BE2C (cell line): ENCODE measurements around the gene VTI1A.

ENCODE experiments used
- DNase-seq: peaks from one replicate; pipeline ENCODE4 v3.0.0-alpha.2; 2020
- H3K27me3 ChIP-seq: fragments of 250-450 bp; sonication (Bioruptor Pico); 2 replicates; pipeline ENCODE4 v1.5.1; 2020; ENCODE audit warnings: mild to moderate bottlenecking
- H3K36me3 ChIP-seq: fragments of 250-450 bp; sonication (Bioruptor Pico); 2 replicates; pipeline ENCODE4 v1.5.1; 2020; ENCODE audit warnings: mild to moderate bottlenecking
- H3K4me1 ChIP-seq: fragments of 250-450 bp; sonication (Bioruptor Pico); 2 replicates; pipeline ENCODE4 v1.5.1; 2020
- H3K4me3 ChIP-seq: 2 replicates; pipeline ENCODE4 v1.5.1; 2011; ENCODE audit warnings: low read depth, low read length
- H3K9me3 ChIP-seq: fragments of 250-450 bp; sonication (Bioruptor Pico); 2 replicates; pipeline ENCODE4 v1.5.1; 2020
- CTCF ChIP-seq: IDR thresholded peaks from 2 replicates; pipeline ENCODE4 v1.5.1; 2012; ENCODE audit warnings: mild to moderate bottlenecking, low read depth, low read length

VTI1A gene

GRCh38 chr10:112720178-112720577 is 273.2 kb downstream of the VTI1A start:
- TF ChIP-seq CTCF = no peak
- DNase-seq = no peak
- no peak overlapping the region for H3K4me3 ChIP-seq
- no peaks in the 10 kb centered on the region for H3K27me3 ChIP-seq
- no peaks in the 10 kb centered on the region for H3K36me3 ChIP-seq
- H3K9me3 ChIP-seq = no peaks in the 10 kb centered on the region
- no peaks in the 10 kb centered on the region for H3K4me1 ChIP-seq

GRCh38 chr10:112721080-112721698 is 274.2 kb downstream of the VTI1A start:
- DNase-seq = peak; percentile 16
- H3K36me3 ChIP-seq = no peaks in the 10 kb centered on the region
- no peaks in the 10 kb centered on the region for H3K4me1 ChIP-seq
- no peaks in the 10 kb centered on the region for H3K27me3 ChIP-seq
- H3K4me3 ChIP-seq = no peak overlapping the region
- peak; percentile 75 for TF ChIP-seq CTCF
- H3K9me3 ChIP-seq = no peaks in the 10 kb centered on the region

GRCh38 chr10:112722758-112723157 is 275.7 kb downstream of the VTI1A start:
- H3K27me3 ChIP-seq = no peaks in the 10 kb centered on the region
- no peaks in the 10 kb centered on the region for H3K9me3 ChIP-seq
- H3K36me3 ChIP-seq = no peaks in the 10 kb centered on the region
- H3K4me1 ChIP-seq = no peaks in the 10 kb centered on the region
- H3K4me3 ChIP-seq = no peak overlapping the region
- DNase-seq = no peak
- no peak for TF ChIP-seq CTCF

GRCh38 chr10:112723876-112724275 is 276.9 kb downstream of the VTI1A start:
- Histone ChIP-seq H3K27me3 (no peaks in the 10 kb centered on the region), H3K36me3 (no peaks in the 10 kb centered on the region), H3K9me3 (no peaks in the 10 kb centered on the region), H3K4me3 (no peak overlapping the region), H3K4me1 (no peaks in the 10 kb centered on the region)
- no peak for DNase-seq
- TF ChIP-seq CTCF = no peak

- Histone ChIP-seq H3K4me1 (no peaks in the 10 kb centered on the region), H3K4me3 (no peak overlapping the region), H3K9me3 (no peaks in the 10 kb centered on the region), H3K27me3 (no peaks in the 10 kb centered on the region), H3K36me3 (no peaks in the 10 kb centered on the region)
- no peak for TF ChIP-seq CTCF
- DNase-seq = no peak
These were observed 277.5 kb downstream of the VTI1A start for GRCh38 chr10:112724404-112724991.

- Histone ChIP-seq H3K9me3 (no peaks in the 10 kb centered on the region), H3K36me3 (no peaks in the 10 kb centered on the region), H3K4me1 (no peaks in the 10 kb centered on the region; the same call in 1 of the 2 replicates), H3K4me3 (no peak overlapping the region), H3K27me3 (no peaks in the 10 kb centered on the region)
- DNase-seq = no peak
- TF ChIP-seq CTCF = no peak
These were observed 281.3 kb downstream of the VTI1A start for GRCh38 chr10:112728118-112728883.
